GM18520 (cell line): Measurements from ENCODE around the gene MTIF3.
"Not testable (repeated sequence)": the region's sequence is repeated elsewhere in the genome, so short reads cannot be mapped to it uniquely, and the experiment has no call there.

Experiments
- ATAC-seq: cut with Tn5 transposase; IDR thresholded peaks from one replicate; pipeline ENCODE4 v1.9.1; 2021; ENCODE audit not compliant: unreplicated experiment

Gene MTIF3

DNA sequence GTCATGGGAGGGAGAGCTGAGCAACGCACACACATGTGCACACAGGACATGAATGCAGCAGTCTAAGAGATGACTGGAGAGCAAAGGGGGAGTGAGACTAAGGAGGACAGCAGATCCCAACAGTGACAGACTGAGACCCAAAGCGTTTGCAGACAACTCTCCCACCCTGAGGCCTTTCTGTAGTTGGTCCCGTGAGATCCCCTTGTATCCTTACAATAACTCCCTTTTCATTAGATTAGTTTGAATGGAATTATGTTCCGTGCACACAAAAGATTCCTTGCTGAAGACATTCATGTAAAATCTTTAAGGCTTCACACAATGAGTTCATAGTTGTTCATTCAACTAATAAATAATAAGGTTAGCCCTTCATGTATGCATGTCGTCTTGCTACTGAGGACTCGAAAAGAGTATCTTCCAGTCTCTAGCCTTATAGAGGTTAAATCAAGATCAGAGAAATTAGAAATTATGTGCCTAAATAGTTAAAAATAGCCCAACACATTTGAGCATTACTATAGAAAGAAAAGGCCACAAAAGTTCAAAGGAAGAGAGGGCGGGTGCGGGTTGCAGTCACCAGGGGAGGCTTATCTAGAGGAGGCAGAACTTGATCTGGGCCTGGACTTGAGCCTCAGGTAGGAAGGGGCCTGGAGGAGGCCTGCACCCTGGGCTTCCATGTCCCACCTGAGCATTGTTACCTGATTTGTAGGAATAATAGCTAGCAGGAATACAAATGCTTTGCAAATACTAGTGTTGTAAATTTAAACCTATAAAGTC is 29.1 kb downstream of the MTIF3 start:
- no peak for ATAC-seq

DNA sequence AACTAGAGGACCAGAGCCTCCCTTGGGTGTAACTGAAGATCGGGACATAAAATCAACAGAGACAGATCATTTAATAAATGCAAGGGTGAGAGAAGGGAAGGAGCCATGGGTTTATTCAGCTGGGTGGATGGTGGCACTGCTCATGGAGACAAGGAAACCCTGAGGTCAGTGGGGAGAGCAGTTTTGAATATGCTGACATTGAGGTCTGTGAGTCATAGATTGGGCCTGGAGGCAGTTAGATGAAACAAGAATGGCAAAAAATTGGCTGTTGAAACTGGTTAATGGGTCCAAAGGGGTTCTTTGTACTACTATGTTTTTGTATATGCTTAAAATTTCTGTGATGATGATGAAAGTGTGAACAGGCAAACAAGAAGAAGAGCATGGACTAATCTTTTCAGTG is 31.0 kb downstream of the MTIF3 start:
- no peak for ATAC-seq

DNA sequence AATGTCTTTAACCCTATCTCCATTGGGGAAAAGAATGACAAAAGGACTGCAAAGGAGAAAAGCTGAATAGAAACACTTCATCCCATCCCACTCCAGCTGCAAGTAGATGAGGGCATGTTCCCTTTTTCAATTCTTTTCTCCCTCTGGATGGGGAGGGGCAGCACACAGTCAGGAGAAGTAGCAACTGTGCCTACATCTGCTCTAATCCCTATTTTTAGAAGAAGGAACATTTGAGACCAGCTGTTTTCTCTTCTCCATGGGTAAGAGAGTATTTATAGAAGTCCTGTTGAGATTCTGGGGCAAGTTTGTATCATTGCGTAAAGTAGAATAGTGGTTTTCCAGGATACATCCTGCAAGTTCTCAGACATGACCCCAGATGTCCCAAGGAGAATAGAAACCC is 35.2 kb downstream of the MTIF3 start:
- ATAC-seq, result no peak

DNA sequence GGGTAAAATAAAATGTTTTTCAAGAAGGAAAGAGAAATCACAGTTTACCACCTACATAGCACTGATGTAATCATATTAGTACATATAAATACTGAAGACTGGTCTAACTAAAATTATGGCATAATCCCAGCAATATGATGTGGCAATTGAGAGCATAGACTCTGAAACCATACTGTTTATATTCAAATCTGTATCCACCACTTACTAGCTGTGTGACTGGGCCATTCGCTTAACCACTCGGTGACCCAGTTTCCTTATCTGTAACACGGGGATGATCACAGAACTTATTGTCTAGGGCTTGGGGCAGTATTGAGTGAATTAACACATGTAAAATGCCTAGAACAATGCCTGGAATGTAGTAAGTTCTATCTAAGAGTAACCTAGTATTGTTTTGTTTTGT is 39.0 kb downstream of the MTIF3 start:
- no peak for ATAC-seq

DNA sequence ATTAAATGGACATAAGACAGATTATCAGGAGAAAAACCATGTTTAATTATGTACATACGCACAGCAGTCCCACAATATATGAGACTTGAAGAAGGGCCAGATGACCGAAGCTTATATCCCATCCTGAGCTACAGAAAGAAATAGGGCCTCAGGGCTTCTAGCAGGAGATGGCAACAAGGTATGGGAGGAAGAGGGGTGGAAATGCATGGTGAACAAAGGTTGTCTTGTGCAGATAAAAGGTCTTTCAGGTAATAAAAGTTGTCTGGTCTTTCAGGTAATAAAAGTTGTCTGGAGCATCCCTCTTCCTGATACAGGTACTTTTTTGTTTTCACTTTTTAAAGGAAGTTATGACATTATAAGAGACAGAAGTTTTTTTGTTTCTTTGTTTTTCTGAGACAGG is 41.4 kb downstream of the MTIF3 start:
- ATAC-seq, result no peak

DNA sequence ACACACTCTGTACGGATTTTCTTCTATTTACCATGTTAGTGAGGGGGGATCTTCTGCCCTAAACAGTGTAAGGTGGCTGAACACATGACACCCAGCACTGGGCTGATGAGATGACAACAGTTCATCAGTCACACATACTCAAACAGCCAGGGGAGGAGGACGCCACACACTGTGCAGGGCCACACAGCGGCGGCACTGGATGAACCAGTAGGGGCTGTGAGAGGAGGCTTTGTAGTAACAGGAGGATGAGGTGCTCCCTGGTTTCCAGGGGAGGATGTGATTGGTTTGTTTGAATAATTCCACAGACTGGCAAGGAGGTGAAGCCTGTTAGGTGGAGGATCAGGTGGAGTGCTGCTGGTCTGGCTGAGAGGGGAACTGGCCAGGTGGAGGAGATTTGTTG is 42.3 kb downstream of the MTIF3 start:
- ATAC-seq, result no peak

DNA sequence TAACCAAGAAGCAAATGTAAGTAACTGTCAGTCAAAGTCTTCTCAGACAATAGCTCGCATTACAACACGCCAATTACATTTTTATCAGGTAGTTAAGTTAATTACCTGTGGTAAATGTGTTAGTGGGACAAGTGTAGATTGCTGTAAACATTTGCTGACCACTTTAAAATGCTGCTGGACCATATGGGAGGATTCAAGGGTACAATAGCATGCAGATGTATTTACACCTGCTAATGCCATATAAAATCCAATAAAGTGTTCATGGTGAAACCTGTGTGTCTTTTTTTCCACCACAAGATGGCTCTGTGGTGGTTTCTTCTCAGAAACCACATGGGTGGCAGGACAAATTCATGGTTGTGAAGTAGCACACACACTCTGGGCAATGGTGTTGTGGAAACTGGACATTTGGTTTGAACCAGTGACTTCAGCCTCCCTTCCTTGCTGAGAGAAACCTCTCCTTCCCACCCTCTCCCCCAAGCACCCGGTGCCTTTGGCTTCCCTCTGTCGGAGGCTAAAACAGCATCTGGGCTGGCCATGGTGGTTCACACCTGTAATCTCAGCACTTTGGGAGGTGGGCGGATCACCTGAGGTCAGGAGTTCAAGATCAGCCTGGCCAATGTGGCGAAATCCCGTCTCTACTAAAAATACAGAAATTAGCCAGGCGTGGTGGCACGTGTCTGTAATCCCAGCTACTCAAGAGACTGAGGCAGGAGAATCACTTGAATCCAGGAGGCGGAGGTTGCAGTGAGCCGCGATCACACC is 44.0 kb downstream of the MTIF3 start:
- ATAC-seq, result no peak

DNA sequence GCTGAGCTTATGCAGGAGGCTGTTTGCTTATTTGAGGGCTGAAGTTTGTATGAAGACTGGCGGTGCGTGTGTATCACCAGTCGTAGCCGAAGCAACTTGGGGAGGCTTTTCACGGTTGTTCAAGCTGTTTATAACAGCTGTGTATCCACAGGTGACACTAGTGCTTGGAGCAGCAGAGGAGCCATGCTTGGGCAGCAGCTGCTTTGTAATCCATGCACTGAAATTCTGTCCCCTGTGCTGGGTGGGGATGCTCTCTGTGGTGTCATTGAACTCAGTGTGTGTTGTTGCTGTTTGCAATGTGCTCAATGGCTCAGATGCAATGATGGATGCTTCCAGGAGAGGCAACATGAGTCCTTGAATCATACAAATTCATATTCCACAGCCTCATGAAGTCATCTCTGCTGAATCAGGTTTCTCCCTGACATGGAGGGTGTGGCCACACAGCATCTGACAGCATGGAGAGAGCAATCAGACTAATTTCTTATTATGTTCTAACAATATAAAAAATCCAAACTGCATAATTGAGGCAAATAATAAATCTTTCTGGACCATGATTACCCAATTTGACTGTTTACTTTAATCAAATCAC is 44.7 kb downstream of the MTIF3 start:
- no peak for ATAC-seq

DNA sequence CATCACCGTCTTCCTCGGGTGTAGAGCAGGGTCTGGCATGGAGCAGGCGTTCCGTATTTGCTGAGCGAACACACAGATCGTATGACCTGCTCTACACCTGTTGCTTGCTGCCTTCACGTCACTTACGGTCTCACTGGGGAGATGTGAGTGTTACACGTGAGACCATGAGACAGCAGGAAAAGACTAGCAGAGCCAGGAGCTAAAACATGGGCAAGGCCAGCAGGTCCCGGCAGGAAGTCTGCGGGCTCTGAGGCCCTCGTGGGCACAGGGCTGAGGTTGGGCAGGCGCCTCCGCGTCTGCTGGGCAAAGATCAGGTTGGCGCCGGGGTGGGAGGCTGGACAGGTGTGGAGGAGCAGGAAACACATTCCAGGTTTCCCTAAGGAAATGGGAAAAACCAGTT is 45.7 kb downstream of the MTIF3 start:
- no peak for ATAC-seq

DNA sequence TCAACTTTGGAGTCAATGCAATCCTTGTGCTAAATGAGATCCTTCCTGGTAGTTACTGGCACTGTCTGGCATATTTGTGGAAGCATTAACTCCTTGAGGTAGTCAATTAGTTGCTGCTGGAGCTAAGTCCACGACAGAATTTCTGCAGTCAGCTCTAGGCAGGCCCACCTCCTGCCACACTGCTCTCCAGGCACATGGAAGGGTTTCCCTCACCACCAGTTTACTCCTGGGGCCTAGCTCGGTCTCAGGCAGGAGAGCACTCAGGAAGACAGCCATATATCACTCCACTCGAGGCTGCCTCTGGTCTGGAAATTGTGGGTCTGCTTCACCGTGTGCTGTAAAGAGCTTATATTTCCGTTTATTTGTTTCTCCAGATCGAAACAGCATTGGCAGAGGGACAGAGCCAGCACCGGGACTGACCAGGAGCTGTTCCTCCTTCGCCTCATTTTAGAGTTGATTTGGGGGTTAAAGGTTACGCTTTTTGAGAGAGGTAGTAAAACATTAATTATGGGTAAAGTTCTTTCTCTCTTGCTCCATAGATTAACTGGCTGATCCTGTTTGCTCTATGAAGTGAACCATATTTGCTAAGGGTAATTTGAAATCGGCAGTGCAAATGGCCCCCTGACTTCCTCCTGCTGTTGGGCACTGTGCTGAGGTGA is 46.5 kb downstream of the MTIF3 start:
- ATAC-seq, result no peak

DNA sequence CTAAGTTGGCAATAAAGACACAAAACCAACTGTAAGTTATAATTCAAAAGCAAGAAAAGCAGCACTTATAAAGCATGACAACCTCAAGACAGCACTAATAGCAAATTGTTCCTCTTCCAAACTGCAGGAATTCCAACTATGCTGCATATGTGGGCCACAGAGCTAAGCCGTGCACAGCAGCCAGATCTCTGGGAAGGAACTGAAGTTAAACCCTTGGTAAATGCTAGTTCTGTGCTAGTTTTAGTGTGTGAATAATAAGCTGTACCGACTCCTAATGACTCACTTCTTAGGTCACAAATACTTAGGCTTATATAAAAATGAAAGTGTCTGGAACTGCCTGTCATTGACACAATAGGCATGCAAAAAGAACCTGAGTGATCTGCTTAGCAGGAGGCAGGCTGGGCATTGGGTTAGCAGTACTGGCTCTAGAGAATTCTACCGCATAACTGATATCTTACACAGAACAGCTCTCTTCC is 47.1 kb downstream of the MTIF3 start:
- ATAC-seq, result no peak

DNA sequence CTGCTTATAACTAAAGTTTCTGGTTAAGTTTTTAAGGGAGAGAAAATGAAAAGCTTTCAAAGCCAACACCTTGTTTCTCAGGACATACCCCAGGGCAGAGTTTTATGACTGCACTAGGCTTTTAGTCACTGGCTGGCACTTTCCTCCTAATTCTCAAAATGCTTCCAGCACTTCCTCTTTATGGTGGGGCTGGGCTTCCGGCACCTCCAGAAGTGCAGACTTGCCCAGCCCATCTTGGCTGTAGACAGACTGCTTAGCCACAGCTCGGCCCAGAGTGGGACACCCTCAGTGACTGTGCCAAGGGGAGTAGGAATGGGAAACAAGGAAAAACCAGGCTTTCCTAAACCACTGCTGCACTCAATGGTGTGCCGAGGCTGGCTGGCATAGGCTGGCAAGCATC is 49.2 kb downstream of the MTIF3 start:
- no peak for ATAC-seq

DNA sequence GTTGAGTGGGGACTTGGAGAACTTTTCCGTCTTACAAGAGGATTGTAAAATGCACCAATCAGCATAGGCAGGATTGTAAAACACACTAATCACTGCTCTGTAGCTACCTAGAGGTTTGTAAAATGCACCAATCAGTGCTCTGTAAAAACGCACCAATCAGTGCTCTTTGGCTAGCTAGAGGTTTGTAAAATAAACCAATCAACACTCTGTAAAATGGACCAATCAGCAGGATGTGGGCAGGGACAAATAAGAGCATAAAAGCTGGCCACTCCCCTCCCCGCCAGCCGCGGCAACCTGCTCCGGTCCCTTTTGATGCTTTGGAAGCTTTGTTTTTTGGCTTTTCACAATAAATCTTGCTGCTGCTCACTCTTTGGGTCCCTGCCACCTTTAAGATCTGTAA is 50.0 kb downstream of the MTIF3 start:
- not testable (repeated sequence) for ATAC-seq

DNA sequence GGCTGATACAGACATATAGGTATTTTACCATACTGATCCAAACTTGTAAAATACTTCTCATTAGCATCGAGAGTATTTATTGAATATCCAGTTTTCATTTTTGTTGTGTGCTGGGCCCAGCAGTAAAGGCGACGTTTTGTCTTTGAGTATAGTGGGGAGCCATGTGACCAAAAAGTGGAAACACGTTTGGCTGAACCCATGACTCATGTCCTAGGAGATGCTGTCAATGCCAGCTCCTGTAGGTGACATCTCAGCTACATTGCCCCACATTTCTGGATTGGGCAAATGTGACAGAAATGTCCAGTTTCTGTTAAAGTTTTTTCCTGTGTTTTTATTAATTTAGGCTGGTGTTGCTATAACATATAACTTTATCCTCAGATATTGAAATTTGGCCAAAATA is 52.0 kb downstream of the MTIF3 start:
- no peak for ATAC-seq

DNA sequence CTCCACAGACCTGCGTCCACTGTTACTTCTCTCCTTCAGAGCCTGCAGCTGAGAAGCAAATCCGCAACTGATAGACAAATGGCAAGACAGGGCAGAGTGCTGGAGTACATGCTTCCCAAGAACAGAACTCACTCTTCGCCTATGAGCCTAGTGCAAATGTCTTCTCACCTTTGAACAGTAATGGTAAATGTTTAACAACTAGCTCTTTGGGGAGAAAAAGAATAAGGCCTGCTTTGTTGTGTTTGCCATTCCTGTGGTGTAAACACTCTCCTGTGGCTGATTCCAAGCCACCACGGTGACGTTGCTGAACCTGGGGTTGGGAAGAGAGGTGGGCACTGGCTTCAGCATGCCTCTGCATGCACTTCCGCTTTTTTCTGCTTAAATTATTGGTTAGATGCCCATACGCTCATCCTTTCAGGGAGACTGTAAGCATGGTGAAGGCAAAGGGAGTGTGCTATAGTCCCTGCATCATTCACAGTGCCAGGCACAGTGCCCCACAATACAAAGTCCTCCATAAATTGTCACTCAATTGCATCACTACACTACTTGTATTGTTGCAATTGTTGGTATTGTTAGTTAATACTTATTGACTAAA is 54.0 kb downstream of the MTIF3 start:
- ATAC-seq, result no peak

DNA sequence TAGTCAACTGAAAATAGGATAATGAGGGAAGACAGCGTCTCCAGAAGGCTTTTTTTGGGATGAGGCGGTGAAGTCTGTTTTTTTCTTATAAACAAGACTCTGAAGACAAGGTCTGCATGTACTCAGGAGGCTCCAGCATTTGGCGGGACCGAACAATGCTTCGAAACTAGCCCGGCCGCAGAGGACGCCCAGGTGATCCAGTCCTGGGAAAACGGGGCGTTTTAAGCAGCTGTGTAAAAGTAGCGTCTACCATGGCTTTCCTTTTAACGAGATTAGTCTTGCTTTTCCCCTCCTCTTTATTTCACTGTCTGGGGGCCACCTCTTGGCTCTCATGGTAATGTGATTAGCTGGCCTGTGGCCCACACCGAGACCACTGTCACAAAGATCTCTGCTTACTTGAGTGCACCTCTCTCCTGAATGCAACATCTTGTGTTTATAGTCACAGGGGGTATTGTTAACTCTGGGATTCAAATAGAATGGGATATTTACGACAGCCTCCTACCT is 55.3 kb downstream of the MTIF3 start:
- no peak for ATAC-seq

DNA sequence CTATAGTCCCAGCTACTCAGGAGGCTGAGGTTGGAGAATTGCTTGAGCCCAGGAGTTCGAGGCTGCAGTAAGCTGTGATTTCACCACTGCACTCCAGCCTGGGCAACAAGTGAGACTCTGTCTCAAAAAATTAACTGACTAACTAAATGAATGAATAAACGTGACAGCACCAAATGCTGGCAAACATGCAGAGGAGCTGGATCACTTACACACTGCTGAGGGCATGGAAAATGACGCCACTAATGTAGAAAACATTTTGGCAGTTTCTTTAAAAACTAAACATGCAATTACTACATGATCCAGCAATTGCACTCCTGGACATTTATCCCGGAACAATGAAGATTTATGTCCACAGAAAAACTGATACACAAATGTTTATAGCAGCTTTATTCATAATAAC is 57.3 kb downstream of the MTIF3 start:
- ATAC-seq, result no peak

DNA sequence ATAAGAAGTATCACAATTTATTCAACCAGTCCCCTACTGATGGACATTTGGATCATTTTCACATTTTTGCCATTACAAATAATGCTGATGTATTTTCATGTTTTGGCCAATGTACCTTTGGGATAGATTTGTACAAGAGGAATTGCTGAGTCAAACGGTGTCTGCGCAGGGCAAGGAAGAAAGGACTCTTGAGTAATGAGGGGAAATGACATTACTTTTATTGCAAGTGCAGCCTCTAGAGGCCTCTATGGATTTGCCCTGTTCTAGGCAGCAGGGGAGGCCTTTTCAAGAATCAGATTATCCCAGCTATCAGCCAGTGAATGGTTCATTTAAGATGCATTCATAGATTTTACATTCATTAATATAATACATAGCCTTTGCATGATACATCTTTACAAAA is 58.9 kb downstream of the MTIF3 start:
- no peak for ATAC-seq

DNA sequence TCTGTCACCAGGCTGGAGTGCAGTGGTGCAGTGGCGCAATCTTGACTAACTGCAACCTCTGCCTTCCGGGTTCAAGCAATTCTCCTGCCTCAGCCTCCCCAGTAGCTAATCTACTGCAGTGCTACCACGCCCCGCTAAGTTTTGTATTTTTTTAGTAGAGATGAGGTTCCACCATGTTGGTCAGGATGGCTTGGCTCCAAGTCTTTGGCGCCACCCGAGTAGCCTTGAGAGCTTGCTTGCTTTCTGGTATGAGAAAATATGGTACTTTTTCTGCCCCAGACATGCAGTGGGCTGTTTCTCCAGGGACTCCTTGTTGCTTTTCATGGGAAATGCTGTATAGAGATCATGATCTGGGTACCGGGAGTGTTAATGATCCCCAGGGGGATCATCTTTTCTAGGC is 60.5 kb downstream of the MTIF3 start:
- no peak for ATAC-seq

DNA sequence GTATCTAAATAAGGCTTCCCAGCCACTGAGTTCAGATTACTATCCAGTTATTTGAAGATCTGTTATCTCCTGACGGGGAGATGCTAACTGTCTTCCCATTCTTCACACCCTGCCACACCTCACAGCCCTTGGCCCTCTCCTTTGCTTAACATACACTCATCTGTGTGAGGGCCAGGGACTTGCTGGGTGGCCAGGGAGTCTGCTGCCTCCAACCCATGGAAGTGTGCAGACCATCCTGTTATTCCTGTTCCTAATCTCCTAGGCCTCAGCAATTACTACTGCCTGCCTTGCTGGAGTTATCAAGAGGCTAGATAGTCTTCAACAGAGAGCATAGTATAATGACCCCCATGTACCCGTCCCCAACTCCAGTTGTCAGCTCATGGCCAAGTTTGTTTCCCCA is 62.1 kb downstream of the MTIF3 start:
- no peak for ATAC-seq
